C4-2B (cell line): ENCODE measurements around the gene SRXN1.

Source experiments
- CTCF ChIP-seq: fragments of 450-650 bp; conservative IDR thresholded peaks from 2 replicates; pipeline ENCODE4 v1.5.1; 2017; ENCODE audit warnings: mild to moderate bottlenecking
- ZFX ChIP-seq: fragments of 450-650 bp; IDR thresholded peaks from 2 replicates; pipeline ENCODE4 v1.6.1; 2017

GRCh38 chr20:638579-638978 lies 14.4 kb downstream of the SRXN1 start:
- no peak for TF ChIP-seq ZFX
- TF ChIP-seq CTCF: no peak
